SK-N-SH (cell line): ENCODE results near the gene VASP. TPM values are rescaled to one million over a fixed set of nuclear protein-coding genes. Genes with fewer than 3 reads are reported as not detected.

ENCODE experiments used
- CTCF ChIA-PET: fragments of 300-600, 350-600 bp; formaldehyde crosslinking; extraction: SDS; loops from one replicate; lab custom pipeline; 2021; lab: Yijun Ruan, JAX
- POLR2A ChIA-PET: fragments of 350-600 bp; sonication (Branson Sonifier 250); formaldehyde crosslinking; extraction: SDS; loops from one replicate; lab custom pipeline; 2020; ENCODE audit warnings: antibody characterized with exemption, inconsistent platforms; lab: Yijun Ruan, JAX
- DNase-seq: peaks from one replicate; pipeline ENCODE4 v3.0.0; 2012
- H2AFZ ChIP-seq: fragments of 200-600 bp; sonication (generic); 2 replicates; pipeline ENCODE4 v1.8.1; 2016; ENCODE audit warnings: antibody characterized with exemption, mild to moderate bottlenecking, low read depth
- H3F3A ChIP-seq: fragments of 200-600 bp; sonication (generic); replicated peaks from 2 replicates; pipeline ENCODE3; 2016; ENCODE audit warnings: antibody characterized with exemption, mild to moderate bottlenecking; ENCODE audit not compliant: insufficient read depth
- H3K27ac ChIP-seq, 2 experiments: fragments of 200-500 bp in 1 of 2; fragments of 200-600 bp in 1 of 2; sonication (Bioruptor generic) in 1 of 2; sonication (generic), shearing (Covaris generic) in 1 of 2; 2 replicates each; pipeline versions ENCODE4 v1.5.1 to v1.6.1; 2014 to 2016; ENCODE audit warnings: low read depth in 2 of 2, inconsistent platforms in 1 of 2, low read length in 1 of 2, mild to moderate bottlenecking in 1 of 2, mixed read lengths in 1 of 2
- H3K27me3 ChIP-seq: fragments of 200-600 bp; sonication (generic), shearing (Covaris generic); 2 replicates; pipeline ENCODE4 v1.6.1; 2016; ENCODE audit warnings: mixed run types; ENCODE audit not compliant: insufficient read depth
- H3K36me3 ChIP-seq, 2 experiments: fragments of 200-500 bp in 1 of 2; fragments of 200-600 bp in 1 of 2; sonication (Bioruptor generic) in 1 of 2; sonication (generic) in 1 of 2; replicated peaks in 1 of 2; 2 replicates each; pipeline versions ENCODE3 to v1.5.1; 2014 to 2016; ENCODE audit warnings: low read length in 1 of 2, mild to moderate bottlenecking in 1 of 2; ENCODE audit not compliant: insufficient read depth in 2 of 2, control insufficient read depth in 1 of 2
- H3K4me1 ChIP-seq, 2 experiments: fragments of 200-500 bp in 1 of 2; fragments of 200-600 bp in 1 of 2; sonication (Bioruptor generic) in 1 of 2; sonication (generic), shearing (Covaris generic) in 1 of 2; 2 replicates each; pipeline versions ENCODE4 v1.5.1 to v1.6.1; 2014 to 2016; ENCODE audit warnings: low read depth in 1 of 2, low read length in 1 of 2, mixed run types in 1 of 2; ENCODE audit not compliant: insufficient read depth in 2 of 2, control insufficient read depth in 1 of 2
- H3K4me2 ChIP-seq: fragments of 200-600 bp; sonication (generic), shearing (Covaris generic); 2 replicates; pipeline ENCODE4 v1.6.1; 2017; ENCODE audit warnings: mixed run types
- H3K4me3 ChIP-seq, 2 experiments: fragments of 200-500 bp in 1 of 2; fragments of 200-600 bp in 1 of 2; sonication (Bioruptor generic) in 1 of 2; sonication (generic), shearing (Covaris generic) in 1 of 2; 2 replicates each; pipeline versions ENCODE4 v1.5.1 to v1.8.1; 2014 to 2016; ENCODE audit warnings: low read depth in 2 of 2, inconsistent platforms in 1 of 2, low read length in 1 of 2, mild to moderate bottlenecking in 1 of 2, mixed read lengths in 1 of 2, moderate library complexity in 1 of 2
- H3K79me2 ChIP-seq: fragments of 200-600 bp; sonication (generic); 2 replicates; pipeline ENCODE4 v1.8.1; 2017; ENCODE audit warnings: mild to moderate bottlenecking; ENCODE audit not compliant: insufficient read depth
- H3K9ac ChIP-seq: fragments of 200-600 bp; sonication (generic); 2 replicates; pipeline ENCODE4 v1.6.1; 2017; ENCODE audit warnings: mixed run types
- H3K9me2 ChIP-seq: fragments of 200-600 bp; sonication (generic); 2 replicates; pipeline ENCODE4 v1.6.1; 2017; ENCODE audit warnings: mixed run types
- H3K9me3 ChIP-seq: fragments of 200-600 bp; sonication (generic); 2 replicates; pipeline ENCODE4 v1.6.1; 2017; ENCODE audit warnings: mixed run types, mild to moderate bottlenecking, moderate library complexity
- H4K20me1 ChIP-seq: fragments of 200-600 bp; sonication (generic); 2 replicates; pipeline ENCODE4 v1.6.1; 2017; ENCODE audit warnings: mild to moderate bottlenecking, mixed run types; ENCODE audit not compliant: insufficient read depth
- CTCF ChIP-seq: fragments of 200-600 bp; sonication (generic); IDR thresholded peaks from 2 replicates; pipeline ENCODE4 v1.6.1; 2017; ENCODE audit warnings: antibody characterized with exemption, mild to moderate bottlenecking, moderate library complexity
- ELF1 ChIP-seq: IDR thresholded peaks from 2 replicates; pipeline ENCODE4 v1.4.0; 2012
- EP300 ChIP-seq, 2 experiments: IDR thresholded peaks; 2 replicates each; pipeline versions ENCODE4 v1.4.0 to v1.6.1; 2012; ENCODE audit warnings: borderline replicate concordance in 1 of 2, low read depth in 1 of 2, low read length in 1 of 2
- FOXM1 ChIP-seq: IDR thresholded peaks from 2 replicates; pipeline ENCODE4 v1.4.0; 2012; ENCODE audit warnings: low read depth, mild to moderate bottlenecking
- GABPA ChIP-seq: IDR thresholded peaks from 2 replicates; pipeline ENCODE4 v1.4.0; 2012; ENCODE audit warnings: low read depth, mild to moderate bottlenecking
- JUND ChIP-seq: IDR thresholded peaks from 2 replicates; pipeline ENCODE4 v1.4.0; 2012
- MAX ChIP-seq: IDR thresholded peaks from 2 replicates; pipeline ENCODE4 v1.4.0; 2012; ENCODE audit warnings: low read depth
- MXI1 ChIP-seq: IDR thresholded peaks from 2 replicates; pipeline ENCODE4 v1.6.1; 2012; ENCODE audit warnings: mild to moderate bottlenecking, low read depth, low read length, improper control_type of control experiment
- RAD21 ChIP-seq: IDR thresholded peaks from 2 replicates; pipeline ENCODE4 v1.6.1; 2012; ENCODE audit warnings: mild to moderate bottlenecking, low read length
- RCOR1 ChIP-seq: fragments of 150-350 bp; IDR thresholded peaks from 2 replicates; pipeline ENCODE4 v1.6.1; 2017; ENCODE audit warnings: antibody characterized with exemption, low read length
- RFX5 ChIP-seq: IDR thresholded peaks from 2 replicates; pipeline ENCODE4 v1.6.1; 2012; ENCODE audit warnings: mild to moderate bottlenecking, improper control_type of control experiment, low read length
- SIN3A ChIP-seq: IDR thresholded peaks from 2 replicates; pipeline ENCODE4 v1.6.1; 2012; ENCODE audit warnings: low read depth, mild to moderate bottlenecking, low read length, moderate library complexity, borderline replicate concordance
- SMC3 ChIP-seq: IDR thresholded peaks from 2 replicates; pipeline ENCODE4 v1.6.1; 2012; ENCODE audit warnings: low read depth, low read length, improper control_type of control experiment
- TCF12 ChIP-seq: IDR thresholded peaks from 2 replicates; pipeline ENCODE4 v1.4.0; 2012
- ZBTB33 ChIP-seq: IDR thresholded peaks from 2 replicates; pipeline ENCODE4 v1.4.0; 2012; ENCODE audit warnings: low read depth, borderline replicate concordance
- WGBS: methylation state at CpG from one replicate; pipeline ENCODE4 v1.1.6; 2017; ENCODE audit warnings: low lambda C conversion rate; 5-methylcytosine and 5-hydroxymethylcytosine counted together
- polyA plus RNA-seq, 3 experiments: library from polyadenylated mRNA; depleted of rRNA; stranded (reverse); fragments of >200 nt; gene quantifications; 2 replicates each; pipeline ENCODE4 v1.2.3, GENCODE V29; 2012
- TF ChIP-seq, protein P1 (sequence below): IDR thresholded peaks from 2 replicates; pipeline ENCODE4; 2012
- TF ChIP-seq, protein P2 (sequence below): fragments of 150-350 bp; IDR thresholded peaks from 2 replicates; pipeline ENCODE4 v1.6.1; 2016; ENCODE audit warnings: mild to moderate bottlenecking, low read depth, low read length

The VASP gene
- polyA plus RNA-seq, 1 of the 3 experiments (the other 2 are of a cell fraction) = 37.8 TPM

DNA sequence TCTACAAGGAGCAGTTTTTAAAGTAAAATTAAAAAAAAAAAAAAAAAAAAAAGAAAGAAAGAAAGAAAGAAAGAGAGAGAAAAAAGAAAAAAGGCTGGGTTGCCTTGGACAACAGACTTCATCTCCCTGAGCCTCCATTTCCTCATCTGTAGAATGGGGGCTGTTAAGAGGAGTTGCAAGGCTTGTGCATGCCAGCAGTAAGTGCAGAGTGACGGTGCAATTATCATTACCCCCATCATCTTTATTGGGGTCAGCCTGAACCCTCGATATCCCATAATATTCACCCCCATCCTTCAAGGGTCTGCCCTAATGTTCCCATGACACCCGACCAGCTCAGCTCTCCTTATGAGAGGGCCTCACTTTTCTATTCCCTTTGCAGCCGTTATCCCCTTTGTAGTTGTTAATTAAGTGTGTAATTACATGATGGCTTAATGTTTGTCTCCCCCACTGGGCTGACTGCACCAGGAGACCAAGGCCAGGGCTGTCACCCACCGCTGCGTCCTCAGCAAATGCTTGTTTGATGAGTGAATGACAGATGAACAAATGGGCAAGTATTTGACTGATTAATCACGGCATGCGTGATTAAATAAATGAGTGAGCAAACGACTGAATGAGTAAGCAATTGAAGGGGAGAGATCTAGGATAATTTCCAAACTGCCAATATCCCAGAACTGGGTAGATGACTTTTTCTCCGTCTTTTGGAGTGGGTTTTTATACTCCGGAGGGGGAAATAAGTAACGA is 29.4 kb upstream of the VASP start:
- Histone ChIP-seq H3K36me3 (no peaks in the 10 kb centered on the region), H3K4me3 (peak overlapping the region; percentile 53 to 72), H3K79me2 (no peaks in the 10 kb centered on the region), H4K20me1 (no peaks in the 10 kb centered on the region), H3K9ac (peak overlapping the region; percentile 86; the same call in 1 of the 2 replicates), H3K27ac (peak overlapping the region in 1 of 2 experiments; percentile 92; a peak in 2 of 4 replicates), H3K9me2 (no peaks in the 10 kb centered on the region), H3K9me3 (no peaks in the 10 kb centered on the region), H3K4me2 (peak overlapping the region; percentile 72), H3F3A (peaks cover 13% of the 10 kb centered on the region), H2AFZ (no peak overlapping the region), H3K4me1 (peaks cover 0 to 5% of the 10 kb centered on the region in 2 experiments; a peak in 2 of 4 replicates), H3K27me3 (no peaks in the 10 kb centered on the region)
- ChIA-PET CTCF (interaction anchor here (0.7 to 27.6 kb wide), 30 partner anchors 8 to 248 kb away, joined by 3 to 870 read pairs (median 6); partner anchors contain the start of genes ERCC1, EXOC3L2, FOSB and PPM1N), POLR2A (interaction anchor here (0.8 to 2.1 kb wide), 4 partner anchors 11 to 54 kb away, joined by 3 to 15 read pairs (median 4); partner anchors contain the start of genes ERCC1 and FOSB)
- WGBS = 8% methylated on average over 12 of the region's 12 CpGs
- no peak for DNase-seq
- TF ChIP-seq MAX = no peak
- TF ChIP-seq, protein P1, sequence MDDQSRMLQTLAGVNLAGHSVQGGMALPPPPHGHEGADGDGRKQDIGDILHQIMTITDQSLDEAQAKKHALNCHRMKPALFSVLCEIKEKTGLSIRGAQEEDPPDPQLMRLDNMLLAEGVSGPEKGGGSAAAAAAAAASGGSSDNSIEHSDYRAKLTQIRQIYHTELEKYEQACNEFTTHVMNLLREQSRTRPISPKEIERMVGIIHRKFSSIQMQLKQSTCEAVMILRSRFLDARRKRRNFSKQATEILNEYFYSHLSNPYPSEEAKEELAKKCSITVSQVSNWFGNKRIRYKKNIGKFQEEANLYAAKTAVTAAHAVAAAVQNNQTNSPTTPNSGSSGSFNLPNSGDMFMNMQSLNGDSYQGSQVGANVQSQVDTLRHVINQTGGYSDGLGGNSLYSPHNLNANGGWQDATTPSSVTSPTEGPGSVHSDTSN = peak; percentile 23; the same call in 1 of the 2 replicates

DNA sequence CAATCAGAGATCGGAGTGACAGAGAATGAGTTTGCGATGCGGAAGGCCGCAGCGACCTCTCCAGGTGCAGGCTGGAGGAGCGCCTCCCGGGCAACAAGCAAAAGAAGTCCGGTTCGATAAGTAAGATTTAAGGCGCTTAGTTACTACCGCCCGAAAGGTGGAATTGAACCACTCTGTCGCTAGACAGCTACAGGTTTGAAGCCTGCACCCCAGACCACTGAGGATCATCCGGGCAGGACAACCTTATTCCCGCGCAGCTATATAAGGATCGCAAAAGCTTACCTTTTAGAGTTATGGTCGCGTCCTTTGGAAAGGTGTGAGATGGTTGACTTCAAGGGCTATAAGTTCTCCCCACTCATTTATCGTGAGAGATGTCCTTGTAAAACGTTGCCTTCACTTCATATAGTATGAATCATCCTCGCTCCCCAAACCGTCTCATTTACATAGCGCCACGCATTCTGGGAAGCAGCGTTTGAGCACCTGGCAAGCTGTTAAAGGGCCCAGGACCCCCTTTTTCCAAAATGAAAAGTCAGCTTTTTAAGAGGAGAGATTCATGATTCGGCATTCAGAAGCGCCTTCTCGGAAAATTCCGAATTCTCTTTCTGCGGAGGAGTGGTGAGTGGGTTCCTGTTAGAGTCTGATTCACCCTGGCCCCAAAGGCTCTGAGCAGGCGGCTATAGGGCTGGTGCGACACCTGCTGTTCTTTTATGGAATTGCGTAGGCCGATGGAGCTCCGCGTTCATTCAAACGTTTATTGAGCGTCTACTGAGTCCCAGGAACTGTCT is 28.6 kb upstream of the VASP start:
- Histone ChIP-seq H3K9me2 (no peaks in the 10 kb centered on the region), H2AFZ (peak overlapping the region; percentile 68; the same call in 1 of the 2 replicates), H4K20me1 (no peaks in the 10 kb centered on the region), H3K4me1 (peaks cover 0 to 5% of the 10 kb centered on the region in 2 experiments; a peak in 2 of 4 replicates), H3K79me2 (no peaks in the 10 kb centered on the region), H3K9me3 (no peaks in the 10 kb centered on the region), H3K4me2 (peak overlapping the region; percentile 72), H3K9ac (peak overlapping the region; percentile 86), H3K4me3 (peak overlapping the region; percentile 53 to 72), H3K36me3 (no peaks in the 10 kb centered on the region), H3K27me3 (no peaks in the 10 kb centered on the region), H3K27ac (peak overlapping the region; percentile 92 to 95), H3F3A (peaks cover 13% of the 10 kb centered on the region)
- peak; percentile 73 for DNase-seq
- POLR2A ChIA-PET = interaction anchor here (0.8 to 2.1 kb wide), 5 partner anchors 10 to 55 kb away, joined by 3 to 15 read pairs (median 5); partner anchors contain the start of genes ERCC1 and FOSB
- CTCF ChIA-PET = interaction anchor here (0.6 to 27.6 kb wide), 38 partner anchors 9 to 268 kb away, joined by 3 to 870 read pairs (median 4); partner anchors contain the start of genes CKM, ERCC1, EXOC3L2 and FOSB
- under 1% methylated on average over 38 of the region's 39 CpGs for WGBS
- no peak for TF ChIP-seq ELF1
- TF ChIP-seq, protein P2, sequence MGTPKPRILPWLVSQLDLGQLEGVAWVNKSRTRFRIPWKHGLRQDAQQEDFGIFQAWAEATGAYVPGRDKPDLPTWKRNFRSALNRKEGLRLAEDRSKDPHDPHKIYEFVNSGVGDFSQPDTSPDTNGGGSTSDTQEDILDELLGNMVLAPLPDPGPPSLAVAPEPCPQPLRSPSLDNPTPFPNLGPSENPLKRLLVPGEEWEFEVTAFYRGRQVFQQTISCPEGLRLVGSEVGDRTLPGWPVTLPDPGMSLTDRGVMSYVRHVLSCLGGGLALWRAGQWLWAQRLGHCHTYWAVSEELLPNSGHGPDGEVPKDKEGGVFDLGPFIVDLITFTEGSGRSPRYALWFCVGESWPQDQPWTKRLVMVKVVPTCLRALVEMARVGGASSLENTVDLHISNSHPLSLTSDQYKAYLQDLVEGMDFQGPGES = no peak
- no peak; the same call in 1 of the 2 replicates for TF ChIP-seq TCF12
- no peak for TF ChIP-seq RFX5
- peak; percentile 10; the same call in 1 of the 2 replicates for TF ChIP-seq MAX
- TF ChIP-seq FOXM1 = no peak
- peak; percentile 95 for TF ChIP-seq CTCF
- no peak for TF ChIP-seq JUND
- peak; percentile 93 for TF ChIP-seq RAD21
- TF ChIP-seq GABPA = no peak
- peak; percentile 52 for TF ChIP-seq MXI1
- TF ChIP-seq SMC3 = peak; percentile 95
- TF ChIP-seq EP300 (IDR thresholded peaks at IDR 0.05; ENCODE audit: borderline replicate concordance in 1 of 2, low read depth in 1 of 2, low read length in 1 of 2) = peak in 1 of 2 experiments; percentile 36; a peak in 1 of 4 replicates
- TF ChIP-seq SIN3A = peak; percentile 87; the same call in 1 of the 2 replicates
- peak; percentile 62; the same call in 1 of the 2 replicates for TF ChIP-seq RCOR1
- 0 out of 2 replicates have a peak, but pooled peaks have one; percentile 48 for TF ChIP-seq ZBTB33
